HepG2 (cell line): ENCODE results near the gene KCNMB4. TPM values are rescaled to one million over a fixed set of nuclear protein-coding genes. Genes with fewer than 3 reads are reported as not detected.

Experiments used
- ATAC-seq: fragments of 200-7000 bp; cut with Tn5 transposase; 3 replicates; pipeline ENCODE4 v1.9.1; 2020; ENCODE audit warnings: mild to moderate bottlenecking, moderate library complexity
- Bru-seq: library from RNA; stranded (reverse); fragments of 400-500 nt; gene quantifications from one replicate; lab custom pipeline; 2021; lab: Mats Ljungman, UMichigan
- BruChase-seq, 2 experiments: library from RNA; stranded (reverse); fragments of 400-500 nt; gene quantifications; one replicate each; lab custom pipeline; 2021; lab: Mats Ljungman, UMichigan
- BruUV-seq: library from RNA; stranded (reverse); fragments of 400-500 nt; replicated peaks from 2 replicates; lab custom pipeline; 2021; lab: Mats Ljungman, UMichigan
- CTCF ChIA-PET: fragments of 300-600 bp; formaldehyde crosslinking; extraction: SDS; loops from one replicate; lab custom pipeline; 2021; ENCODE audit warnings: low total read pairs, inconsistent platforms, low intra/inter-chr PET ratio; lab: Yijun Ruan, JAX
- POLR2A ChIA-PET: fragments of 350-600 bp; sonication (Branson Sonifier 250); formaldehyde crosslinking; loops from one replicate; lab custom pipeline; 2020; ENCODE audit warnings: antibody characterized with exemption, inconsistent platforms; lab: Yijun Ruan, JAX
- DNase-seq: peaks from one replicate; pipeline ENCODE4 v3.0.0-alpha.2; 2015; ENCODE audit warnings: low spot score
- FAIRE-seq: peaks from 3 replicates; lab custom pipeline; 2011; peaks lifted over from hg19 to GRCh38; lab: Jason Lieb, UNC
- H2AFZ ChIP-seq: one replicate; pipeline ENCODE4 v1.6.1; 2011; ENCODE audit warnings: low read length, inconsistent platforms
- H3K27ac ChIP-seq: fragments of 300-600 bp; 3 replicates; pipeline ENCODE4 v1.8.0; 2011; ENCODE audit warnings: mixed run types, mild to moderate bottlenecking, mixed read lengths, low read length, inconsistent platforms; ENCODE audit not compliant: insufficient read depth; ENCODE audit errors: extremely low read length
- H3K27me3 ChIP-seq, 2 experiments: fragments of 200-600 bp in 1 of 2; 2 replicates in 1 of 2; 3 replicates in 1 of 2; pipeline versions ENCODE4 v1.6.0 to v1.8.0; 2011; ENCODE audit warnings: low read length in 2 of 2, mild to moderate bottlenecking in 2 of 2, moderate library complexity in 2 of 2, inconsistent platforms in 1 of 2; ENCODE audit not compliant: insufficient read depth in 2 of 2, control insufficient read depth in 1 of 2
- H3K36me3 ChIP-seq, 2 experiments: fragments of 200-600 bp in 1 of 2; replicated peaks in 1 of 2; 2 replicates in 1 of 2; 3 replicates in 1 of 2; pipeline versions ENCODE4 v1.5.1 to v1.8.0; 2011; ENCODE audit warnings: low read length in 2 of 2, inconsistent platforms in 1 of 2; ENCODE audit not compliant: insufficient read depth in 2 of 2, control insufficient read depth in 1 of 2
- H3K4me1 ChIP-seq: 2 replicates; pipeline ENCODE4 v1.5.1; 2012; ENCODE audit warnings: low read length, inconsistent platforms; ENCODE audit not compliant: insufficient read depth
- H3K4me2 ChIP-seq: 2 replicates; pipeline ENCODE4 v1.6.0; 2011; ENCODE audit warnings: low read depth, low read length, inconsistent platforms
- H3K4me3 ChIP-seq, 3 experiments: fragments of 200-600 bp in 1 of 3; sonication (generic), shearing (Covaris generic) in 1 of 3; replicated peaks in 1 of 3; 2 replicates each; pipeline ENCODE4 v1.5.1; 2011 to 2016; ENCODE audit warnings: low read length in 3 of 3, inconsistent platforms in 2 of 3, low read depth in 2 of 3, mild to moderate bottlenecking in 2 of 3, control low read depth in 1 of 3, mixed read lengths in 1 of 3; ENCODE audit not compliant: insufficient read depth in 1 of 3
- H3K79me2 ChIP-seq: one replicate; pipeline ENCODE4 v1.6.1; 2011; ENCODE audit warnings: low read length, inconsistent platforms; ENCODE audit not compliant: insufficient read depth
- H3K9ac ChIP-seq: 2 replicates; pipeline ENCODE4 v1.6.0; 2011; ENCODE audit warnings: mild to moderate bottlenecking, low read depth, low read length, inconsistent platforms; ENCODE audit not compliant: insufficient read depth
- H3K9me3 ChIP-seq: 2 replicates; pipeline ENCODE4 v1.5.1; 2012; ENCODE audit warnings: mild to moderate bottlenecking, low read length
- H4K20me1 ChIP-seq: 2 replicates; pipeline ENCODE4 v1.6.0; 2011; ENCODE audit warnings: inconsistent platforms, mild to moderate bottlenecking, low read length, moderate library complexity; ENCODE audit not compliant: insufficient read depth
- FOSL2 ChIP-seq: sonication (generic); formaldehyde crosslinking; IDR thresholded peaks from 2 replicates; pipeline ENCODE4 v1.4.0; 2020; ENCODE audit warnings: missing genetic modification reagents
- RFXANK ChIP-seq: IDR thresholded peaks from 2 replicates; pipeline ENCODE4 v1.6.1; 2016
- ZNF777 ChIP-seq: sonication (generic); formaldehyde crosslinking; IDR thresholded peaks from 2 replicates; pipeline ENCODE4 v1.4.0; 2020; ENCODE audit warnings: missing genetic modification reagents
- WGBS: methylation state at CpG from one replicate; pipeline ENCODE4 v1.1.6; 2017; ENCODE audit warnings: low lambda C conversion rate; 5-methylcytosine and 5-hydroxymethylcytosine counted together
- in situ Hi-C: cut with HindIII; loops from 2 replicates; pipeline ENCODE4 v1.10.0; 2017; ENCODE audit warnings: low pct_unique_long_range_greater_than_20kb; ENCODE audit not compliant: extremely low pct_ligation_motif_present
- intact Hi-C: fragments of 100-400 bp; cut with micrococcal nuclease; formaldehyde crosslinking; loops from one replicate; pipeline ENCODE4 v1.10.0; 2022; ENCODE audit not compliant: unreplicated experiment
- long read RNA-seq, 2 experiments: library from RNA in 1 of 2; library from polyadenylated mRNA in 1 of 2; stranded (forward) in 1 of 2; unstranded in 1 of 2; transcript quantifications; one replicate each; pipeline ENCODE4 v2.0.0, GENCODE V29; 2019 to 2022
- polyA minus RNA-seq, 3 experiments: library from RNA; depleted of rRNA, polyadenylated mRNA; stranded (reverse); fragments of >200 nt; gene quantifications; 2 replicates each; pipeline ENCODE4 v1.2.3, GENCODE V29; 2011; ENCODE audit warnings: low replicate concordance in 1 of 3
- polyA plus RNA-seq, 8 experiments: library from polyadenylated mRNA; depleted of rRNA in 3 of 8; stranded (reverse) in 7 of 8; unstranded in 1 of 8; fragments of >200 nt; fragmentation: Illumina TruSeq in 4 of 8; extraction: Trizol in 4 of 8; gene quantifications; 2 replicates each; pipeline versions ENCODE4 v1.2.1 to v1.2.3, GENCODE V29; 2011 to 2016; ENCODE audit warnings: low read depth in 4 of 8, missing spikeins in 1 of 8, mixed read lengths in 1 of 8; ENCODE audit not compliant: insufficient read depth in 1 of 8
- total RNA-seq, 5 experiments: library from RNA; depleted of rRNA; stranded (reverse); fragments of >200 nt; fragmentation: Illumina TruSeq; extraction: Trizol; gene quantifications; 2 replicates each; pipeline ENCODE4 v1.2.3, GENCODE V29; 2016; ENCODE audit warnings: low read depth in 1 of 5
- TF ChIP-seq, protein P1 (sequence below): sonication (generic); formaldehyde crosslinking; IDR thresholded peaks from 2 replicates; pipeline ENCODE4 v1.8.0; 2022; ENCODE audit warnings: mild to moderate bottlenecking, missing genetic modification reagents, borderline replicate concordance
- TF ChIP-seq, protein P2 (sequence below): sonication (generic); formaldehyde crosslinking; IDR thresholded peaks from 2 replicates; pipeline ENCODE4 v1.5.1; 2020; ENCODE audit warnings: mild to moderate bottlenecking, missing genetic modification reagents, moderate library complexity
- TF ChIP-seq, protein P3 (sequence below): sonication (generic); formaldehyde crosslinking; IDR thresholded peaks from 2 replicates; pipeline ENCODE4 v1.5.0; 2020; ENCODE audit warnings: mild to moderate bottlenecking, missing genetic modification reagents, borderline replicate concordance

KCNMB4 gene, protein sequence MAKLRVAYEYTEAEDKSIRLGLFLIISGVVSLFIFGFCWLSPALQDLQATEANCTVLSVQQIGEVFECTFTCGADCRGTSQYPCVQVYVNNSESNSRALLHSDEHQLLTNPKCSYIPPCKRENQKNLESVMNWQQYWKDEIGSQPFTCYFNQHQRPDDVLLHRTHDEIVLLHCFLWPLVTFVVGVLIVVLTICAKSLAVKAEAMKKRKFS
- total RNA-seq (2016; rRNA removed; fragmentation: Illumina TruSeq; extraction: Trizol) = 0.84 and 1.7 TPM in 2 replicates
- 0.71 and 0.97 TPM in 2 replicates for total RNA-seq (2016; cell fraction: cytosol; rRNA removed; fragmentation: Illumina TruSeq; extraction: Trizol; ENCODE audit: low read depth)
- 0.68 and 0.89 TPM in 2 replicates for total RNA-seq (2016; cell fraction: insoluble cytoplasmic fraction; rRNA removed; fragmentation: Illumina TruSeq; extraction: Trizol)
- 1.3 and 1.8 TPM in 2 replicates for total RNA-seq (2016; cell fraction: membrane; rRNA removed; fragmentation: Illumina TruSeq; extraction: Trizol)
- total RNA-seq (2016; cell fraction: nucleus; rRNA removed; fragmentation: Illumina TruSeq; extraction: Trizol) = 0.66 and 0.68 TPM in 2 replicates
- polyA plus RNA-seq (2011; rRNA removed) = 0.67 and 1.1 TPM in 2 replicates
- polyA plus RNA-seq (2011; cell fraction: cytosol; rRNA removed) = 0.95 and 1.1 TPM in 2 replicates
- polyA plus RNA-seq (2011; cell fraction: nucleus; rRNA removed) = 0.53 and 0.57 TPM in 2 replicates
- 0.35 and 0.38 TPM in 2 replicates for polyA plus RNA-seq (2012)
- polyA plus RNA-seq (2016; cell fraction: cytosol; fragmentation: Illumina TruSeq; extraction: Trizol; ENCODE audit: low read depth) = 1.0 and 1.1 TPM in 2 replicates
- polyA plus RNA-seq (2016; cell fraction: insoluble cytoplasmic fraction; fragmentation: Illumina TruSeq; extraction: Trizol; ENCODE audit: low read depth) = 0.85 and 0.97 TPM in 2 replicates
- polyA plus RNA-seq (2016; cell fraction: membrane; fragmentation: Illumina TruSeq; extraction: Trizol; ENCODE audit: low read depth) = 1.2 and 1.5 TPM in 2 replicates
- 0.88 and 0.93 TPM in 2 replicates for polyA plus RNA-seq (2016; cell fraction: nucleus; fragmentation: Illumina TruSeq; extraction: Trizol; ENCODE audit: insufficient read depth, low read depth)
- polyA minus RNA-seq (2011; rRNA and poly(A)+ RNA removed; ENCODE audit: low replicate concordance) = 1.6 and 2.8 TPM in 2 replicates
- 0.44 and 0.59 TPM in 2 replicates for polyA minus RNA-seq (2011; cell fraction: cytosol; rRNA and poly(A)+ RNA removed)
- polyA minus RNA-seq (2011; cell fraction: nucleus; rRNA and poly(A)+ RNA removed) = 0.77 and 1.2 TPM in 2 replicates
- percentile 38 among the genes with signal in this experiment for Bru-seq, nascent RNA
- percentile 38 among the genes with signal in this experiment for BruChase-seq, experiment 1, labeled RNA remaining after a 6-hour chase
- BruChase-seq, experiment 2, labeled RNA remaining after a 2-hour chase = percentile 38 among the genes with signal in this experiment
- long read RNA-seq, experiment 1, full-length matches to known transcripts = 1 of 1 reads
- long read RNA-seq, experiment 1, partial matches to known transcripts = 0 of 1 reads
- long read RNA-seq, experiment 1, other reads (novel, unspliced or antisense) = 0 of 1 reads
- long read RNA-seq, experiment 2, full-length matches to known transcripts = 3 of 4 reads
- long read RNA-seq, experiment 2, partial matches to known transcripts = 0 of 4 reads
- long read RNA-seq, experiment 2, other reads (novel, unspliced or antisense) = 1 of 4 reads

DNA sequence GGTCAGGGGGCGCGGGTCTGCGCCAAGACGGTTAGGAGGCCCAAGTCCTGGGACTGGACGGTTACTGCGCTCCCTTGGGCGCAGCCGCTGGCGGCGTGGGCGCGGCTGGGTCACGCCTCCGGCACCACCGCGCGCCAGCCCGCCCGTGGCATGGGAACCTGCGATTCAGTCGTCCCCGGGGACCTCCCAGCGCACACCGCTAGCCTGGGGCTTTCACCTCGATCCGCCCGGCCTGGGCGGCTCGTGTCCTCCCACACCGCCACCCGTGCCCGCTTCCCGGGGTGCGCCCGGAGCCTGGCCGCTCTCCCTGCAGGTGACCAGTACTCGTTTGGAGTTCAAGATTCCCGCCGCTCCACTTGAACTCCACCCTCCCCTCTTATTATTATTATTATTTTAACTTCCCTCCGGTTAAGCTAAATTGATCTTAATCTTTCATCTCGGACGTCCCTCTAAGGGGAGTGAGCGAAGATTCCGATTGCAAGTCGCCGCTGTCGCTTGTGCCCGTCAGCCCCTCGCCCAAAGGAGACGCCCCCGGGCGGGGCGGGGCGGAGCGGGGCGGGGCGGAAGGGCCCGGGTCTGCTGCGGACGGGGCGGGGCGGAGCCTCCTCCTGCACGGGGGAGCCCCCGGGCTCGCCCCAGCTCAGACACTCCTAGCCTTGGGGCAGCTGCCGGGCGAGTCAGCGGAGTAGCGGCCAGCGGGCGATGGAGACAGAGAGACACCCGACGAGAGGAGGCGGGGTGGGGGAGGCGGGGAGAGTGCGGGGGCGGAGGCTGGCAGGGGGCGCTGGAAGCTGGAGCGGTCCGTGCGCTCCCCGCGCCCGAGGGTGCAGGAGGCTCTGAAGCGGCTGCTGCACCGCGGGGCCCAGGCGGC is at the start of gene KCNMB4:
TSS of gene KCNMB4 (plus strand) at position 643 of the 871 bp plus-strand sequence. CDS start 445 bp downstream, outside the sequence.
- Histone ChIP-seq H2AFZ (peak within 1 kb of the TSS; percentile 57), H3K79me2 (no peaks in the 10 kb centered on the region), H3K36me3 (no peaks in the 10 kb centered on the region), H3K9me3 (no peaks in the 10 kb centered on the region), H3K9ac (peak within 1 kb of the TSS; percentile 37; the same call in 1 of the 2 replicates), H3K4me2 (peak within 1 kb of the TSS; percentile 98), H3K4me3 (peak within 1 kb of the TSS; percentile 69 to 78 (median 77)), H3K27ac (no peak within 1 kb of the TSS), H3K4me1 (peaks cover 20% of the 10 kb centered on the region), H3K27me3 (peaks cover 0 to 21% of the 10 kb centered on the region in 2 experiments; a peak in 4 of 5 replicates), H4K20me1 (no peaks in the 10 kb centered on the region)
- intact Hi-C loops (loop anchor here (2.0 to 10.0 kb wide), 3 partner anchors 121 to 381 kb away; partner anchors contain the start of gene CNOT2), in situ Hi-C loops (loop anchor here (5.0 to 25.0 kb wide), 2 partner anchors 124 to 479 kb away; partner anchors contain the start of gene CNOT2)
- DNase-seq = peak; percentile 36
- BruUV-seq = no TSS peak
- FAIRE-seq = no peak
- ChIA-PET CTCF (no interaction called here), POLR2A (no interaction called here)
- WGBS = under 1% methylated on average over 30 of the region's 88 CpGs
- ATAC-seq = peak; percentile 88
- TF ChIP-seq, protein P1, sequence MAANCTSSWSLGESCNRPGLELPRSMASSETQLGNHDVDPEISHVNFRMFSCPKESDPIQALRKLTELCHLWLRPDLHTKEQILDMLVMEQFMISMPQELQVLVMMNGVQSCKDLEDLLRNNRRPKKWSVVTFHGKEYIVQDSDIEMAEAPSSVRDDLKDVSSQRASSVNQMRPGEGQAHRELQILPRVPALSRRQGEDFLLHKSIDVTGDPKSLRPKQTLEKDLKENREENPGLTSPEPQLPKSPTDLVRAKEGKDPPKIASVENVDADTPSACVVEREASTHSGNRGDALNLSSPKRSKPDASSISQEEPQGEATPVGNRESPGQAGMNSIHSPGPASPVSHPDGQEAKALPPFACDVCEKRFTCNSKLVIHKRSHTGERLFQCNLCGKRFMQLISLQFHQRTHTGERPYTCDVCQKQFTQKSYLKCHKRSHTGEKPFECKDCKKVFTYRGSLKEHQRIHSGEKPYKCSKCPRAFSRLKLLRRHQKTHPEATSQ (CRISPR knock-in tag) = 0 out of 2 replicates have a peak, but pooled peaks have one; percentile 44
- TF ChIP-seq, protein P2, sequence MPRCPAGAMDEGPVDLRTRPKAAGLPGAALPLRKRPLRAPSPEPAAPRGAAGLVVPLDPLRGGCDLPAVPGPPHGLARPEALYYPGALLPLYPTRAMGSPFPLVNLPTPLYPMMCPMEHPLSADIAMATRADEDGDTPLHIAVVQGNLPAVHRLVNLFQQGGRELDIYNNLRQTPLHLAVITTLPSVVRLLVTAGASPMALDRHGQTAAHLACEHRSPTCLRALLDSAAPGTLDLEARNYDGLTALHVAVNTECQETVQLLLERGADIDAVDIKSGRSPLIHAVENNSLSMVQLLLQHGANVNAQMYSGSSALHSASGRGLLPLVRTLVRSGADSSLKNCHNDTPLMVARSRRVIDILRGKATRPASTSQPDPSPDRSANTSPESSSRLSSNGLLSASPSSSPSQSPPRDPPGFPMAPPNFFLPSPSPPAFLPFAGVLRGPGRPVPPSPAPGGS (CRISPR knock-in tag) = no peak
- TF ChIP-seq ZNF777 (CRISPR knock-in tag) (peak; percentile 87; the same call in 1 of the 2 replicates), RFXANK (CRISPR knock-in tag) (no peak), FOSL2 (CRISPR knock-in tag) (no peak)
- TF ChIP-seq, protein P3, sequence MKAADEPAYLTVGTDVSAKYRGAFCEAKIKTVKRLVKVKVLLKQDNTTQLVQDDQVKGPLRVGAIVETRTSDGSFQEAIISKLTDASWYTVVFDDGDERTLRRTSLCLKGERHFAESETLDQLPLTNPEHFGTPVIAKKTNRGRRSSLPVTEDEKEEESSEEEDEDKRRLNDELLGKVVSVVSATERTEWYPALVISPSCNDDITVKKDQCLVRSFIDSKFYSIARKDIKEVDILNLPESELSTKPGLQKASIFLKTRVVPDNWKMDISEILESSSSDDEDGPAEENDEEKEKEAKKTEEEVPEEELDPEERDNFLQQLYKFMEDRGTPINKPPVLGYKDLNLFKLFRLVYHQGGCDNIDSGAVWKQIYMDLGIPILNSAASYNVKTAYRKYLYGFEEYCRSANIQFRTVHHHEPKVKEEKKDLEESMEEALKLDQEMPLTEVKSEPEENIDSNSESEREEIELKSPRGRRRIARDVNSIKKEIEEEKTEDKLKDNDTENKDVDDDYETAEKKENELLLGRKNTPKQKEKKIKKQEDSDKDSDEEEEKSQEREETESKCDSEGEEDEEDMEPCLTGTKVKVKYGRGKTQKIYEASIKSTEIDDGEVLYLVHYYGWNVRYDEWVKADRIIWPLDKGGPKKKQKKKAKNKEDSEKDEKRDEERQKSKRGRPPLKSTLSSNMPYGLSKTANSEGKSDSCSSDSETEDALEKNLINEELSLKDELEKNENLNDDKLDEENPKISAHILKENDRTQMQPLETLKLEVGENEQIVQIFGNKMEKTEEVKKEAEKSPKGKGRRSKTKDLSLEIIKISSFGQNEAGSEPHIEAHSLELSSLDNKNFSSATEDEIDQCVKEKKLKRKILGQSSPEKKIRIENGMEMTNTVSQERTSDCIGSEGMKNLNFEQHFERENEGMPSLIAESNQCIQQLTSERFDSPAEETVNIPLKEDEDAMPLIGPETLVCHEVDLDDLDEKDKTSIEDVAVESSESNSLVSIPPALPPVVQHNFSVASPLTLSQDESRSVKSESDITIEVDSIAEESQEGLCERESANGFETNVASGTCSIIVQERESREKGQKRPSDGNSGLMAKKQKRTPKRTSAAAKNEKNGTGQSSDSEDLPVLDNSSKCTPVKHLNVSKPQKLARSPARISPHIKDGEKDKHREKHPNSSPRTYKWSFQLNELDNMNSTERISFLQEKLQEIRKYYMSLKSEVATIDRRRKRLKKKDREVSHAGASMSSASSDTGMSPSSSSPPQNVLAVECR (CRISPR knock-in tag) = peak; percentile 73
